Esophagus mucosa (tissue), 1 donor: ENCODE data around the gene CIT. TPM values are rescaled to one million over a fixed set of nuclear protein-coding genes. Genes with fewer than 3 reads are reported as not detected.

Experiments
- ATAC-seq: fragments of 200-7000 bp; cut with Tn5 transposase; one replicate; pipeline ENCODE4 v1.9.1; 2020
- total RNA-seq: library from RNA; stranded (reverse); gene quantifications from one replicate; pipeline ENCODE4 v1.2.4, GENCODE V29; 2023
- donor health status: DM: yes; HTN: yes; CAD: no.

Gene CIT
- total RNA-seq, 1 donor from 2014 or later = 14.5 TPM

GRCh38 chr12:119692997-119693396 lies 184.1 kb downstream of the CIT start:
- peak; percentile 83 for ATAC-seq

- no peak for ATAC-seq
Measured at GRCh38 chr12:119692410-119692809, 184.7 kb downstream of the CIT start.

- no peak for ATAC-seq
Measured at GRCh38 chr12:119691202-119691810, 185.8 kb downstream of the CIT start.

GRCh38 chr12:119689935-119690500 lies 187.1 kb downstream of the CIT start:
- ATAC-seq = no peak

- no peak for ATAC-seq
Measured at GRCh38 chr12:119687879-119688278, 189.2 kb downstream of the CIT start.

GRCh38 chr12:119687406-119687805 lies 189.7 kb downstream of the CIT start:
- no peak for ATAC-seq

GRCh38 chr12:119686776-119687175 lies 190.3 kb downstream of the CIT start:
- ATAC-seq = no peak

GRCh38 chr12:119686355-119686754 lies 190.8 kb downstream of the CIT start:
- ATAC-seq = no peak

- ATAC-seq = no peak
Measured at GRCh38 chr12:119685375-119685774, 191.7 kb downstream of the CIT start.

GRCh38 chr12:119684711-119685369 lies 192.3 kb downstream of the CIT start:
- no peak for ATAC-seq

- ATAC-seq = no peak
Measured at GRCh38 chr12:119683816-119684215, 193.3 kb downstream of the CIT start.

- no peak for ATAC-seq
Measured at GRCh38 chr12:119683413-119683812, 193.7 kb downstream of the CIT start.

GRCh38 chr12:119682639-119683252 lies 194.4 kb downstream of the CIT start:
- ATAC-seq = no peak

- no peak for ATAC-seq
Measured at GRCh38 chr12:119681728-119682638, 195.1 kb downstream of the CIT start.

- no peak for ATAC-seq
Measured at GRCh38 chr12:119681111-119681510, 196.0 kb downstream of the CIT start.

- no peak for ATAC-seq
Measured at GRCh38 chr12:119679490-119679889, 197.6 kb downstream of the CIT start.

- ATAC-seq = no peak
Measured at GRCh38 chr12:119679081-119679480, 198.0 kb downstream of the CIT start.

- ATAC-seq = no peak
Measured at GRCh38 chr12:119678459-119678858, 198.7 kb downstream of the CIT start.

GRCh38 chr12:119676573-119676972 lies 200.5 kb downstream of the CIT start:
- ATAC-seq = no peak

- ATAC-seq = no peak
Measured at GRCh38 chr12:119676022-119676421, 201.1 kb downstream of the CIT start.

GRCh38 chr12:119674560-119674959 lies 202.6 kb downstream of the CIT start:
- peak; percentile 51 for ATAC-seq

GRCh38 chr12:119673634-119674033 lies 203.5 kb downstream of the CIT start:
- ATAC-seq = peak; percentile 55

GRCh38 chr12:119672194-119672593 lies 204.9 kb downstream of the CIT start:
- no peak for ATAC-seq
